Embryonic facial prominence (tissue), 1 donor: ENCODE results near the gene TOP1.

Source experiments
- DNase-seq: peaks from one replicate; pipeline ENCODE4 v3.0.0-alpha.2; 2016; ENCODE audit errors: extremely low spot score

The TOP1 gene

GRCh38 chr20:41057999-41058673, 29.5 kb downstream of the TOP1 start:
- DNase-seq = no peak

GRCh38 chr20:41058674-41059635, 30.3 kb downstream of the TOP1 start:
- no peak for DNase-seq

GRCh38 chr20:41061155-41061554, 32.5 kb downstream of the TOP1 start:
- no peak for DNase-seq

DNA sequence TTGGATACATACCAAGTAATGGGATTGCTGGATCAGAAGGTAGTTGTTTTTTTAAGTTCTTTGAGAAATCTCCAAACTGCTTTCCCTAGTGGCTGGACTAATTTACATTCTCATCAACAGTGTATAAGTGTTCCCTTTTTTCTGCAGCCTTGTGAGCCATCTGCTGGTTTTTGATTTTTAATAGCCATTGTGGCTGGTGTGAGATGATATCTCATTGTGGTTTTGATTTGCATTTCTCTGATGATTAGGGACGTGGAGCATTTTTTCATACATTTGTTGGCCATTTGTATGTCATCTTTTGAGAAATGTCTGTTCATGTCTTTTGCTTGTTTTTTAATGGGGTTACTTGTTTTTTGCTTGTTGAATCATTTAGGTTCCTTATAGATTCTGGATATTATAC, 34.8 kb downstream of the TOP1 start:
- no peak for DNase-seq

DNA sequence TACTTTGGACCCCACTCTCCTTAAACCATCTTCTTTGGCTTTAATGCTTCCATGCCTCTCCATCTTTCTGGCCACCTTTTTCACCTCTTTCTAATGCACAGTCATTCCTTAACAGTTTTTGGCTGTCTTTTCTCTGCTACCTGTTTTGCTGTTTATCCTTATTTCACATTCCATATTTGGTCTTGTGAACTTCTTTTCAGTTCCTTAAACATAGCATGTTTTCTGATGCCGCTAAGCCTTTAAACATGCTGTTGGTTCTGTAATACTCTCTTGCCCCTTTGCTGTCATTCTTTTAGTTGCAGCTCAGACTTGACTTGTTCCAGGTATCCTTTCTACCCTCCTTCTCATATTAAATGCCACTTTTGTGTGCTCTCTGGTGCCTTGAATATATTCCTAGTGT, 35.8 kb downstream of the TOP1 start:
- no peak for DNase-seq

GRCh38 chr20:41065716-41066115, 37.1 kb downstream of the TOP1 start:
- DNase-seq = no peak

GRCh38 chr20:41068806-41069205, 40.2 kb downstream of the TOP1 start:
- DNase-seq = no peak

DNA sequence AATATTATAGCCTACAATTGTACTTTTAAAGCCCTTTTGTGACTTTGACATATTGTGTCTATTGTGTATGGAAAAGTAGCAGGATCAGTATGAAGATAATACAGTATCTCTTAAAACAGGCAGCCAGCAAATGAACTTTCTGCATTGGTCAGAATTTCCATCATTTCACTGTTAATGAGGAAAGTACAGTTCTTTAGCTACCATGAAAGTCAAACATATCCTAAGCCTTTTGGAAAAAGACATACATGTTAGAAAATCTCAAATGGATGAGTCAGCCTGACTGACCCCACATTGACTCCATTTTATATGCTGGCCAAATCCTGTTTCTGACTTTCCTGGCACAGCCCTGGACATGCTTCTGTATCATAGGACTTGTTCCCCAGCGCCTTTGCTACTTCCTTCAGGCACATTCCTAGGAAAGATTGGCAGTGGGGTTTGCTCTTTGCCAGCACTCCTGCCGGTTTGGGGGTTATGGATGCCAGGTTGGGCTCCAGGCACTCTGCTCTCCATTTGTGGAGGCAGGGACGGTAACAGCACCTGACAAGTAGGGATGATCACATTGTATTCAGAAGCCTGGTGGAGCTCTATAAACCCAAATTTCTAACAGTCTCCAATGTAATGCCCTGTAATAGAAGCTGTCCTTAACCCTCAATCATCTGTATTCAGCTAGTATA, 43.7 kb downstream of the TOP1 start:
- DNase-seq = no peak

- no peak for DNase-seq
Measured at GRCh38 chr20:41072915-41073314, 44.3 kb downstream of the TOP1 start.

GRCh38 chr20:41074441-41074840, 45.8 kb downstream of the TOP1 start:
- DNase-seq = no peak

DNA sequence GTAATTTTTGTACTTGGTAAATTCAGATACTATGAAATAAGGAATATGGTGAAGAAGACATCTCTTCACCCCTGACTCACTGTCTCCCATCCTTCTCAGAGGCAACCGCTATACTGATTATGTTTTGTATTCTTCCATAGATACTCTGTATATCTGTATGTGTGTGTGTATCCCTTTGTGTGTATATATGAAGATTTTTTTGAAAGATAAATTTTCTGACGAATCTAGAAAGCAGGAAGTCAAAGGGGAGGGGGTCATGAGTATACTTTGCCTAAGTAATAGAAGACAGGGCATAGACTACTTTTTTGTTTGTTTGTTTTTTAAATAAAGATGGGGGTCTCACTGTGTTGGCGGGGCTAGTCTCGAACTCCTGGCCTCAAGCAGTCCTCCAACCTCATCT, 48.2 kb downstream of the TOP1 start:
- no peak for DNase-seq

DNA sequence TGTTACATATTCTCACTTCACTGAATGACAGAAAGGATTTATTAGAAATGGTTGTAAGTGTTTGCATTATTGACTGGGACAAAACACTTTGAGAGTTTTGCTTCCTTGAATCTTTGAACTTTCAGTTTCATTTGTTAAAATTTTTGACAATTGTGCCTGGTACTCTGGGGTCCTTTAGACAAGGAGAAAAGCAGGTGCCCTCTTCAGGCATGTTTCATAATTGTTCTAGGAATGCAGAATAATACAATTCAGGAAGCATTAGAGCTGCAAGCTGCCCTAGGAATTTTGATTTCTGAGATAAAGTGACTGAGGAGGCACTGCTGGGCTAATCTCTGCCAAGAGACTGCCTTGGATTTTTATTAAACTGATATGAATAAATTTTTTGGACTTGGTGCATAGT, 49.7 kb downstream of the TOP1 start:
- no peak for DNase-seq

GRCh38 chr20:41079066-41079465, 50.4 kb downstream of the TOP1 start:
- DNase-seq = no peak

DNA sequence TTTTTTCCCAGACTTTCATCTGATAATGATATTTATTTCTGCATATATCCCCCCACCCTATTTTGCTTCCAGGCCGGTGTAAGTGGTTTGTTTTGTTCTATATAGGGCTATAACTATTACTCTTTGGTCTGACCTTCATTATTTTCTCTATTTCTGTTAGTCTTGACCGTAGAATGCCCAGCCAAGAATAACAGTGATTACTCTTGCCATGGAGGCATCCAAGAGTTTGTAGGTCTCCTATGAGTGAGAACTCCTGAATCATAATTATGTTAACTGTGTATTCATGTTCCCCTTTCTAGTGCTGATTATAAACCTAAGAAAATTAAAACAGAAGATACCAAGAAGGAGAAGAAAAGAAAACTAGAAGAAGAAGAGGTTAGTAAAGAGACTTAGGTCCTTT, 52.2 kb downstream of the TOP1 start:
- no peak for DNase-seq

GRCh38 chr20:41081276-41081814, 52.7 kb downstream of the TOP1 start:
- no peak for DNase-seq

GRCh38 chr20:41082306-41082705, 53.7 kb downstream of the TOP1 start:
- DNase-seq = no peak

DNA sequence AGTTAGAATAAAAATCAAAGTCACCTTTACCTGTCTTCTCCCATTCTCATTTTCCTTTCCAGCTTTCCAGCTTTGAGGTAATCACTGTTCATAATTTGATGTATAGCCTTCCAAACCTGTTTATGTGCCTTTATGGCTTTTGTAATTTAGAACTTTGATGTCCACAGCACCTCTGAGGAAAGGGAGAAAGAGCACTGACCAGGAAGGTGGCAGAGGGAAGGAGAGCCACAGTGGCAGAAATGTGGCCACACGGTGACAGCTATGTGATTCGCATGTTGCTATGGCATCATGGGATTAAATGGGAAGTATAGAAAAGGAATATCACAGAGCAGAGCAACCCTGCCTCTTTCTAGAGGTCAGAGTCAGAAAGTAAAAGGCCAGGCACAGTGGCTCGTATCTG, 57.0 kb downstream of the TOP1 start:
- no peak for DNase-seq

GRCh38 chr20:41086402-41087324, 58.0 kb downstream of the TOP1 start:
- no peak for DNase-seq

GRCh38 chr20:41087325-41087685, 58.7 kb downstream of the TOP1 start:
- no peak for DNase-seq

- DNase-seq = no peak
Measured at GRCh38 chr20:41087777-41088176, 59.2 kb downstream of the TOP1 start.

DNA sequence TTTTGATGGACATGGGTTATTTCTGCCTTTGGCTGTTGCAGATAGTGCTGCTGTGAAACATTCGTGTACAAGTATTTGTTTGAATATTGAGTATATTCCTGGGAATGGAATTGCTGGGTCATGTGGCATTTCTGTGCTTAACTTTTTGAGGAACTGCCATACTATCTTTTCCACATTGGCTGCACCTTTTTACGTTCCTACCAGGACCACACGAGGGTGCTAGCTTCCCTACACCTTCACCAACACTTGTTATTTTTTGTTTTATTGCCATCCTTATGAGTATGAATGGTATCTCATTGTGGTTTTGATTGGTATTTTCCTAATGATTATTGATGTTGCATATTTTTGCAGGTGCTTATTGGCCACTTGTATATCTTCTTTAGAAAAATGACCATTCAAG, 60.9 kb downstream of the TOP1 start:
- no peak for DNase-seq
